Measurements from ENCODE around the gene FGGY.
A peak's percentile ranks its signal among the peaks of the same experiment; 100 is the strongest.

The FGGY gene

DNA sequence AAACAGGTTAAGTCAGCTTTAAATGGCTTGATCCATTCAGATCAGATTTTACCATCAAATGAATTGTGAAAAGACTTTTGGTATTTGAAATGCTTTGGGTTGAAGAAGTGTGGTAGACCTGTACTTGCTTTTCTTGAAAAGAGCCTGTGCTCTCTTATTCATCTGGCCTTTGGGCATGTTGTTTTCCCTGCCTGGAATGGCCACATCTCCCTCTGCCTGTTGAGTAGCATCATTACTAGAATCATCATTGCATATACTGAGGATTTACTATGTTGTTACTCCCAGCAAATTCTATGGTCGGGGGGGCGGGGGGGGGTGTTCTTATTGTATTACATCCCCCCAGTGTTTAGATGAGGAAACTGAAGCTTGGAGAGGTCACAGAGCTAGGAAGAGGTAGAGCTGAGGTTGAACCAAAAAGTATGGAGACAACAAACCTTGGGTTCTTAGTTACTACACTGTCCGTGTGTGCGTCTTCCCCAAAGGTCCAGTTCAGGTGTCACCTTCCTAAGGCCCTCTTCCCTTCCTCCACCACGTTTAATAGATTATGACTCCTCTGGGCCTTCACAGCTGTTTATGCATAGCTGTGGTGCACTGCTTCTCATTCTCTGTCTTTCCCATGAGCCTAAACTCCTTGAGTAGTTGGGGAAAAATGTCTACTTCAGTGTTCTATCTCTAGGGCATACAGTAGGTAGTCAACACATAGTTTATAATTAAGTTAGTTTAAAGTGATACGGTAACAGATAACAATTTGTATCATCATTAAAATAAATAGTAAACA, 271.5 kb downstream of the FGGY start:
- TF ChIP-seq, protein P1, sequence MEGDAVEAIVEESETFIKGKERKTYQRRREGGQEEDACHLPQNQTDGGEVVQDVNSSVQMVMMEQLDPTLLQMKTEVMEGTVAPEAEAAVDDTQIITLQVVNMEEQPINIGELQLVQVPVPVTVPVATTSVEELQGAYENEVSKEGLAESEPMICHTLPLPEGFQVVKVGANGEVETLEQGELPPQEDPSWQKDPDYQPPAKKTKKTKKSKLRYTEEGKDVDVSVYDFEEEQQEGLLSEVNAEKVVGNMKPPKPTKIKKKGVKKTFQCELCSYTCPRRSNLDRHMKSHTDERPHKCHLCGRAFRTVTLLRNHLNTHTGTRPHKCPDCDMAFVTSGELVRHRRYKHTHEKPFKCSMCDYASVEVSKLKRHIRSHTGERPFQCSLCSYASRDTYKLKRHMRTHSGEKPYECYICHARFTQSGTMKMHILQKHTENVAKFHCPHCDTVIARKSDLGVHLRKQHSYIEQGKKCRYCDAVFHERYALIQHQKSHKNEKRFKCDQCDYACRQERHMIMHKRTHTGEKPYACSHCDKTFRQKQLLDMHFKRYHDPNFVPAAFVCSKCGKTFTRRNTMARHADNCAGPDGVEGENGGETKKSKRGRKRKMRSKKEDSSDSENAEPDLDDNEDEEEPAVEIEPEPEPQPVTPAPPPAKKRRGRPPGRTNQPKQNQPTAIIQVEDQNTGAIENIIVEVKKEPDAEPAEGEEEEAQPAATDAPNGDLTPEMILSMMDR (conservative IDR thresholded peaks at IDR 0.05): peak; percentile 24; the same call in 1 of the 2 replicates
- H3K27ac ChIP-seq: no peak overlapping the region

DNA sequence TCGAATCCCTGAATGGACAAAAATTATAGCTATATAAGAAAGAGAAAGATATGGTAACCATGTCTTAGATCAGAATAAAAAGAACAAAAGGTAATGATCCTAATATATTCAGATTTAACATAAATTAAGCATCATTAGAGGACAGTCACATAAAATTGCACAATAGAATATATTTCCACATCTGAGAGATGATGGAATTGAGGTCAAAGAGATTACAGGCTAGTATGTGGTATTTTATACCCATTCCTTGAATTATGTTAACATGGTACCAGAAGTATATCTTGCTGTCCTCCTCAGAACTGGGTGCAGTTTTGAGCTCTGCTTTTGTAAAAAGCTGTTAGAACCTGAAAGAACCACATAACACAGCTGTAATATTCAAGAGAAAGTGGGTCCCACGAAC, 272.3 kb downstream of the FGGY start:
- H3K27ac ChIP-seq: peak overlapping the region; percentile 59; the same call in 1 of the 2 replicates
- TF ChIP-seq, protein P1 (conservative IDR thresholded peaks at IDR 0.05): no peak

DNA sequence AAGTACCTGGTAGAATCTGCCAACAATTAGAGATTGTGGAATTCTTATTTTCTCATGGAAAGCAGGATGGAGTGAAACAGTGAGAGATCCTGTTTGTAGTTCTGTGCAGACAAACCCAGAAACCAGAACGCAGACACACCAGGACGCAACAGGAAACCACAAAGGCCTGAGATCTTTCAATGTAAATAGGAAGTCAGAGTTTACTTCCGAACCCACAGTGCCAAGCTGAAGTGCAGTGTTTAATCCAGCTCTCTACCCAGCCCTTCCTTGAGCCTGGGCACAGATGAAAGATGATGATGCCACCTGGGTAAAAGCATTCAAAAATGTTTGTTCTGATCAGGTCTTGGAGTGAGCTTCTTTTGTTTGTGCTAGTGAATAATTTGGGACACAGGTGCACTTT, 273.6 kb downstream of the FGGY start:
- TF ChIP-seq, protein P1 (conservative IDR thresholded peaks at IDR 0.05): no peak
- peak overlapping the region; percentile 59 for H3K27ac ChIP-seq

DNA sequence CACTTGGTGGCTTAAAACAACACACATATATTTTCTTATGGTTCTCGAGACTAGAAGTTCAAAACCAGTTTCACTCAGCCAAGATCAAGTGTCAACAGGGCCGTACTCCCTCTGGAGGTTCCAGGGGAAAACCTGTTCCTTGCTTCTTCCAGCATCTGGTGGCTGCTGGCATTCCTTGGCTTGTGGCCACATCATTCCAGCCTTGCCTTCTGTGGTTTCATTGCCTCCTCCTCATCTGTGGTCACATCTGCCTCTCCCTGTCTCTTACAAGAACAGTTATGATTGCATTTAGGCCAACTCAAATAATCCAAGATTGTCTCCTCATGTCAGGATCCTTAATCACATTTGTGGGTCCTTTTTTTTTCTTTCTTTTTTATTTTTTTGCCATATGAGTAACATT, 277.2 kb downstream of the FGGY start:
- no peak overlapping the region for H3K27ac ChIP-seq
- TF ChIP-seq, protein P1 (conservative IDR thresholded peaks at IDR 0.05): no peak

DNA sequence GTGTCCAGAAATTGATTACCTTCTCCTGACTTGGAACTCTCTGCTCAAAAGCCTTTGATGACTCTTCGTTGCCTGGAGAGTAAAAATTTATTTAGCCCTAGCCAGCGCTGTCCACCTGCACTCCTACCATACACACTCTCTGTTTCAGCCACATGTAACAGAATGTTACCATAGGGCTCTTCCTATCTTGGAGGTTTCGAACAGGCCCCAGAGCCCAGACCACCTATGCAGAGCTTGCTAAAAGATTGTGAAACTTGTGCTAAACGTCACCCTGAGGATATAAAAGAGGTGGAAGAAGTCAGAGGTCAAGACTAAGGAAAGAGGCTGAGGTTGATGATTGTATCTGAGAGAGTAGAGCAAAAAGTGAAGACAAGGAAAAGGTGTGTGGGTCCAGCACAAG, 280.9 kb downstream of the FGGY start:
- H3K27ac ChIP-seq: no peak overlapping the region
- TF ChIP-seq, protein P1 (conservative IDR thresholded peaks at IDR 0.05): no peak

DNA sequence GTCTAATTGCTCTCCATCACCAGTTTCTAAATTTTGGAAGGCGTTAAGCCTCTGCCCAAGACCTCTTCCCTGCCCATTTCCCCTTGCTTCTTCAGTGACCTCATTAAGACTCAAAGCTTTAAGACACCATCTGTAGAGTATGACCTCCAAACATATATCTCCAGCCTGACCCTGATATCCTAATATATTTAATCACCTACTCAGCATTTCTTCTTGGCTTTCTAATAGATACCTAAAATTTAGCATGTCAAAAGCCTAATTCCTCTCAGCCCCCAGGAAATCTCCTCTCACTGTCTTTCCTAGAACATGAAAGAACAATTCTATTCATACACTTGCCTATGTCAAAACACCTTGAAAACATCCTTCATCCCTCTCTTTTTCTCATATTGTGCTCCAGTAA, 282.3 kb downstream of the FGGY start:
- TF ChIP-seq, protein P1 (conservative IDR thresholded peaks at IDR 0.05): no peak
- H3K27ac ChIP-seq: no peak overlapping the region

DNA sequence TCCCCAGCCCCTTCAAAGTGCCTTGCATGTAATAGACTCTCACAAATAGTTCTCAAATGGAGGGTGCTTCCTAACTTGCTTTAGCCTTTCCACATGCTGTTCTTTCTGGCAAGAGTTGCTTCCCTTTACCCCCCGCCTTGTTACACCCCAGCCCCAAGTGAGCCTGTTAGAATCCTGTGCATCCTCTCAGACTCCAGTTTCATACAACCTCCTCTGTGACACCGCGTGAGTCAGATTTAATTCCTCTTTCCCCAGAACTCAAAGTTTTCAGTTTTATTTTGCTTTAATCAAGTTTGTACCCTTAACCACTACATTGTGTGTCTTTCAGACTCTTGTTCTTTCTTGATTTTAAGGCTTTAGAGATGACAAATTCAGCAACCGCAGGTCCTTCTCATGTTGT, 283.4 kb downstream of the FGGY start:
- no peak overlapping the region for H3K27ac ChIP-seq
- TF ChIP-seq, protein P1 (conservative IDR thresholded peaks at IDR 0.05): no peak

DNA sequence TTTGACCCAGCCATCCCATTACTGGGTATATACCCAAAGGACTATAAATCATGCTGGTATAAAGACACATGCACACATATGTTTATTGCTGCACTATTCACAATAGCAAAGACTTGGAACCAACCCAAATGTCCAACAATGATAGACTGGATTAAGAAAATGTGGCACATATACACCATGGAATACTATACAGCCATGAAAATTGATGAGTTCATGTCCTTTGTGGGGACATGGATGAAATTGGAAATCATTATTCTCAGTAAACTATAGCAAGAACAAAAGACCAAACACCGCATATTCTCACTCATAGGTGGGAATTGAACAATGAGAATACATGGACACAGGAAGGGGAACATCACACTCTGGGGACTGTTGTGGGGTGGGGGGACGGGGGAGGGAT, 295.5 kb downstream of the FGGY start:
- peak overlapping the region; percentile 96; the same call in 1 of the 2 replicates for H3K27ac ChIP-seq

All from VCaP (cell line).